Activated CD8-positive, alpha-beta T cell treated with anti-CD3 and anti-CD28 coated beads, Interleukin-2, amount 10 ng/mL, durations not matched to agents 7 days and 5 days (primary cell): ENCODE measurements around the gene IFT122. TPM values are rescaled to one million over a fixed set of nuclear protein-coding genes. Genes with fewer than 3 reads are reported as not detected.

Source experiments
- ATAC-seq: fragments of 150-1000 bp; cut with Tn5 transposase; one replicate; pipeline ENCODE4 v1.10.0; 2021; ENCODE audit warnings: moderate library complexity
- CTCF ChIA-PET: fragments of 350-600 bp; sonication (Branson Sonifier 250); formaldehyde crosslinking; loops from one replicate; lab custom pipeline; 2021; ENCODE audit warnings: antibody characterized with exemption; lab: Charles Lee
- POLR2A ChIA-PET: fragments of 350-600 bp; sonication (Branson Sonifier 250); formaldehyde crosslinking; loops from one replicate; lab custom pipeline; 2021; ENCODE audit warnings: antibody characterized with exemption; lab: Charles Lee
- DNase-seq: peaks from one replicate; pipeline ENCODE4 v3.0.0-alpha.2; 2020
- H3K27ac Mint-ChIP-seq: one replicate; pipeline ENCODE4 v1.8.0; 2021; ENCODE audit warnings: mild to moderate bottlenecking, mixed read lengths
- H3K27me3 Mint-ChIP-seq: one replicate; pipeline ENCODE4 v1.8.0; 2021; ENCODE audit warnings: low read depth, mixed read lengths
- H3K36me3 Mint-ChIP-seq: one replicate; pipeline ENCODE4 v1.8.0; 2021; ENCODE audit warnings: low read depth, mixed read lengths
- H3K4me1 Mint-ChIP-seq: one replicate; pipeline ENCODE4 v1.8.0; 2021; ENCODE audit warnings: low read depth, mixed read lengths
- H3K4me3 Mint-ChIP-seq: one replicate; pipeline ENCODE4 v1.8.0; 2021; ENCODE audit warnings: mild to moderate bottlenecking, mixed read lengths
- H3K9me3 Mint-ChIP-seq: one replicate; pipeline ENCODE4 v1.8.0; 2022; ENCODE audit warnings: mixed read lengths; ENCODE audit not compliant: insufficient read depth
- total RNA-seq, 2 experiments: library from RNA; stranded (reverse); gene quantifications; one replicate each; pipeline ENCODE4 v1.2.3, GENCODE V29; 2021

Gene IFT122
- total RNA-seq, 2 experiments from 2014 or later, result 22.3 to 25.6 TPM

GRCh38 chr3:129549006-129549800, 109.2 kb downstream of the IFT122 start:
- no peak for DNase-seq
- peaks cover 11% of the 10 kb centered on the region for H3K27me3 Mint-ChIP-seq
- no peaks in the 10 kb centered on the region for H3K9me3 Mint-ChIP-seq
- H3K4me3 Mint-ChIP-seq, result no peak overlapping the region
- peaks cover 8% of the 10 kb centered on the region for H3K4me1 Mint-ChIP-seq
- ATAC-seq, result no peak
- H3K27ac Mint-ChIP-seq, result peak overlapping the region; percentile 14
- ChIA-PET POLR2A (no interaction called here), CTCF (no interaction called here)
- H3K36me3 Mint-ChIP-seq, result no peaks in the 10 kb centered on the region

- POLR2A ChIA-PET, result no interaction called here
- CTCF ChIA-PET, result no interaction called here
- H3K27me3 Mint-ChIP-seq, result peaks cover 17% of the 10 kb centered on the region
- peak overlapping the region; percentile 14 for H3K27ac Mint-ChIP-seq
- no peak for DNase-seq
- no peak for ATAC-seq
- H3K4me1 Mint-ChIP-seq, result peaks cover 12% of the 10 kb centered on the region
- no peaks in the 10 kb centered on the region for H3K36me3 Mint-ChIP-seq
- no peak overlapping the region for H3K4me3 Mint-ChIP-seq
- H3K9me3 Mint-ChIP-seq, result no peaks in the 10 kb centered on the region
Measured at GRCh38 chr3:129549805-129550204, 109.8 kb downstream of the IFT122 start.

GRCh38 chr3:129552287-129553050, 112.4 kb downstream of the IFT122 start:
- H3K27me3 Mint-ChIP-seq, result peaks cover 20% of the 10 kb centered on the region
- H3K4me1 Mint-ChIP-seq, result peaks cover 13% of the 10 kb centered on the region
- CTCF ChIA-PET, result interaction anchor here (0.9 kb wide), 1 partner anchor 169 kb away, joined by 3 read pairs; no protein-coding TSS in a partner anchor
- H3K27ac Mint-ChIP-seq, result no peak overlapping the region
- DNase-seq (no peak), ATAC-seq (no peak)
- H3K36me3 Mint-ChIP-seq, result no peaks in the 10 kb centered on the region
- H3K4me3 Mint-ChIP-seq, result no peak overlapping the region
- H3K9me3 Mint-ChIP-seq, result no peaks in the 10 kb centered on the region
- POLR2A ChIA-PET, result interaction anchor here (1.2 kb wide), 1 partner anchor 24 kb away, joined by 3 read pairs; no protein-coding TSS in a partner anchor

- H3K4me3 Mint-ChIP-seq, result no peak overlapping the region
- ChIA-PET POLR2A (no interaction called here), CTCF (interaction anchor here (0.9 to 1.9 kb wide), 2 partner anchors 63 to 170 kb away, joined by 3 to 4 read pairs; no protein-coding TSS in a partner anchor)
- peaks cover 19% of the 10 kb centered on the region for H3K4me1 Mint-ChIP-seq
- ATAC-seq, result no peak
- H3K27ac Mint-ChIP-seq, result no peak overlapping the region
- no peaks in the 10 kb centered on the region for H3K9me3 Mint-ChIP-seq
- DNase-seq, result no peak
- no peaks in the 10 kb centered on the region for H3K36me3 Mint-ChIP-seq
- H3K27me3 Mint-ChIP-seq, result peaks cover 20% of the 10 kb centered on the region
Measured at GRCh38 chr3:129553171-129553570, 113.1 kb downstream of the IFT122 start.

- Mint-ChIP-seq H3K36me3 (no peaks in the 10 kb centered on the region), H3K27ac (no peak overlapping the region), H3K9me3 (no peaks in the 10 kb centered on the region), H3K4me3 (no peak overlapping the region), H3K4me1 (peaks cover 24% of the 10 kb centered on the region), H3K27me3 (peaks cover 20% of the 10 kb centered on the region)
- peak; percentile 33 for DNase-seq
- peak; percentile 39 for ATAC-seq
- CTCF ChIA-PET, result interaction anchor here (0.9 to 1.9 kb wide), 3 partner anchors 16 to 170 kb away, joined by 3 to 4 read pairs (median 3); no protein-coding TSS in a partner anchor
- POLR2A ChIA-PET, result no interaction called here
Measured at GRCh38 chr3:129553719-129554118, 113.7 kb downstream of the IFT122 start.

GRCh38 chr3:129554356-129555152, 114.5 kb downstream of the IFT122 start:
- no peaks in the 10 kb centered on the region for H3K9me3 Mint-ChIP-seq
- H3K27ac Mint-ChIP-seq, result no peak overlapping the region
- peaks cover 20% of the 10 kb centered on the region for H3K27me3 Mint-ChIP-seq
- CTCF ChIA-PET, result interaction anchor here (1.6 to 1.9 kb wide), 3 partner anchors 12 to 64 kb away, joined by 3 to 4 read pairs (median 4); no protein-coding TSS in a partner anchor
- POLR2A ChIA-PET, result no interaction called here
- DNase-seq, result no peak
- no peak overlapping the region for H3K4me3 Mint-ChIP-seq
- H3K4me1 Mint-ChIP-seq, result peaks cover 24% of the 10 kb centered on the region
- no peak for ATAC-seq
- no peaks in the 10 kb centered on the region for H3K36me3 Mint-ChIP-seq

- CTCF ChIA-PET, result interaction anchor here (1.6 to 1.9 kb wide), 3 partner anchors 11 to 65 kb away, joined by 3 to 4 read pairs (median 4); no protein-coding TSS in a partner anchor
- POLR2A ChIA-PET, result no interaction called here
- ATAC-seq (no peak), DNase-seq (no peak)
- Mint-ChIP-seq H3K4me3 (no peak overlapping the region), H3K27ac (no peak overlapping the region), H3K36me3 (no peaks in the 10 kb centered on the region), H3K4me1 (peaks cover 24% of the 10 kb centered on the region), H3K27me3 (peaks cover 20% of the 10 kb centered on the region), H3K9me3 (no peaks in the 10 kb centered on the region)
Measured at GRCh38 chr3:129555153-129555550, 115.1 kb downstream of the IFT122 start.

- no peak for ATAC-seq
- CTCF ChIA-PET, result interaction anchor here (1.6 kb wide), 1 partner anchor 11 kb away, joined by 4 read pairs; no protein-coding TSS in a partner anchor
- H3K36me3 Mint-ChIP-seq, result no peaks in the 10 kb centered on the region
- peaks cover 24% of the 10 kb centered on the region for H3K4me1 Mint-ChIP-seq
- no peaks in the 10 kb centered on the region for H3K9me3 Mint-ChIP-seq
- no peak overlapping the region for H3K4me3 Mint-ChIP-seq
- H3K27me3 Mint-ChIP-seq, result peaks cover 20% of the 10 kb centered on the region
- no peak for DNase-seq
- POLR2A ChIA-PET, result no interaction called here
- H3K27ac Mint-ChIP-seq, result no peak overlapping the region
Measured at GRCh38 chr3:129555616-129556357, 115.8 kb downstream of the IFT122 start.

- Mint-ChIP-seq H3K27me3 (peaks cover 20% of the 10 kb centered on the region), H3K36me3 (no peaks in the 10 kb centered on the region), H3K9me3 (no peaks in the 10 kb centered on the region), H3K4me1 (peaks cover 24% of the 10 kb centered on the region), H3K4me3 (no peak overlapping the region), H3K27ac (no peak overlapping the region)
- DNase-seq, result no peak
- ChIA-PET POLR2A (no interaction called here), CTCF (no interaction called here)
- no peak for ATAC-seq
Measured at GRCh38 chr3:129556358-129556695, 116.3 kb downstream of the IFT122 start.

GRCh38 chr3:129556890-129557547, 117.0 kb downstream of the IFT122 start:
- no peaks in the 10 kb centered on the region for H3K36me3 Mint-ChIP-seq
- POLR2A ChIA-PET, result no interaction called here
- no peak for ATAC-seq
- peaks cover 24% of the 10 kb centered on the region for H3K4me1 Mint-ChIP-seq
- peaks cover 17% of the 10 kb centered on the region for H3K27me3 Mint-ChIP-seq
- CTCF ChIA-PET, result no interaction called here
- H3K27ac Mint-ChIP-seq, result no peak overlapping the region
- no peak overlapping the region for H3K4me3 Mint-ChIP-seq
- DNase-seq, result no peak
- H3K9me3 Mint-ChIP-seq, result no peaks in the 10 kb centered on the region
